ENCODE data around the gene MED8. TPM values are rescaled to one million over a fixed set of nuclear protein-coding genes. Genes with fewer than 3 reads are reported as not detected.

Gene MED8
- total RNA-seq, 1 experiment from 2014 or later: 31.1 TPM

- Mint-ChIP-seq H3K9me3 (ENCODE audit: low read depth, unreplicated experiment) (no peaks in the 10 kb centered on the region), H3K36me3 (ENCODE audit: insufficient read depth, unreplicated experiment) (peaks cover 46% of the 10 kb centered on the region), H3K4me3 (ENCODE audit: low read depth, unreplicated experiment) (no peak overlapping the region), H3K4me1 (ENCODE audit: low read depth, unreplicated experiment) (no peaks in the 10 kb centered on the region), H3K27ac (ENCODE audit: unreplicated experiment) (no peak overlapping the region), H3K27me3 (ENCODE audit: unreplicated experiment) (no peaks in the 10 kb centered on the region)
- intact Hi-C loops (cut with micrococcal nuclease; ENCODE audit: unreplicated experiment): no loop called here
- CTCF ChIA-PET: no interaction called here
- TF ChIP-seq, protein P1, sequence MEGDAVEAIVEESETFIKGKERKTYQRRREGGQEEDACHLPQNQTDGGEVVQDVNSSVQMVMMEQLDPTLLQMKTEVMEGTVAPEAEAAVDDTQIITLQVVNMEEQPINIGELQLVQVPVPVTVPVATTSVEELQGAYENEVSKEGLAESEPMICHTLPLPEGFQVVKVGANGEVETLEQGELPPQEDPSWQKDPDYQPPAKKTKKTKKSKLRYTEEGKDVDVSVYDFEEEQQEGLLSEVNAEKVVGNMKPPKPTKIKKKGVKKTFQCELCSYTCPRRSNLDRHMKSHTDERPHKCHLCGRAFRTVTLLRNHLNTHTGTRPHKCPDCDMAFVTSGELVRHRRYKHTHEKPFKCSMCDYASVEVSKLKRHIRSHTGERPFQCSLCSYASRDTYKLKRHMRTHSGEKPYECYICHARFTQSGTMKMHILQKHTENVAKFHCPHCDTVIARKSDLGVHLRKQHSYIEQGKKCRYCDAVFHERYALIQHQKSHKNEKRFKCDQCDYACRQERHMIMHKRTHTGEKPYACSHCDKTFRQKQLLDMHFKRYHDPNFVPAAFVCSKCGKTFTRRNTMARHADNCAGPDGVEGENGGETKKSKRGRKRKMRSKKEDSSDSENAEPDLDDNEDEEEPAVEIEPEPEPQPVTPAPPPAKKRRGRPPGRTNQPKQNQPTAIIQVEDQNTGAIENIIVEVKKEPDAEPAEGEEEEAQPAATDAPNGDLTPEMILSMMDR (IDR thresholded peaks at IDR 0.05; ENCODE audit: unreplicated experiment): no peak
- no TSS peak for BruUV-seq (replicated peaks)
- no peak for DNase-seq
These were observed 43.3 kb upstream of the MED8 start for GRCh38 chr1:43432907-43433306.

GRCh38 chr1:43432171-43432860 lies 42.7 kb upstream of the MED8 start:
- intact Hi-C loops (cut with micrococcal nuclease; ENCODE audit: unreplicated experiment): no loop called here

DNA sequence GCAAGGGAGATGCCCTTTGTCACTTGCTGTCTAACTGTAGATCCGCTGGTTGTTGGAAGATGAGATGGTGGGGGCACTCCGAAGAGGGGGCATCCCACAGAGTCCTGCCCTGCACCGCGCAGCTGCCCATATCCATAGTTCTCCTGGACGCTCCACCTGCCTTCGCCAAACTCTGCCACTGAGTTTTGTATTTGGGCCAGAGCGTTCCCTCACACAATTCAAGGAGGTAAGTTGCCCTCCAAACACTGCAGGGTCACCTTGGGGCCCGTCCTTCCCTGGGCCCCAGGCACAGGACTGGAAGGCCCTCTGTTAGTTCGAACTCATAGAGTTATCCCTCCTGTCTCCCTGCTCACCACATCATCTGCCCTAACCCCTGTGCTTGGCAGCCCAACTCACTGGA lies 42.1 kb upstream of the MED8 start:
- intact Hi-C loops (cut with micrococcal nuclease; ENCODE audit: unreplicated experiment): no loop called here
- CTCF ChIA-PET: no interaction called here
- Mint-ChIP-seq H3K4me1 (ENCODE audit: low read depth, unreplicated experiment) (peaks cover 8% of the 10 kb centered on the region), H3K27me3 (ENCODE audit: unreplicated experiment) (no peaks in the 10 kb centered on the region), H3K36me3 (ENCODE audit: insufficient read depth, unreplicated experiment) (peaks cover 50% of the 10 kb centered on the region), H3K9me3 (ENCODE audit: low read depth, unreplicated experiment) (no peaks in the 10 kb centered on the region), H3K27ac (ENCODE audit: unreplicated experiment) (no peak overlapping the region), H3K4me3 (ENCODE audit: low read depth, unreplicated experiment) (no peak overlapping the region)
- no TSS peak for BruUV-seq (replicated peaks)
- DNase-seq: no peak
- TF ChIP-seq, protein P1 (IDR thresholded peaks at IDR 0.05; ENCODE audit: unreplicated experiment): no peak

More at GRCh38 chr1:43432171-43432860, 42.7 kb upstream of the MED8 start:
- CTCF ChIA-PET: no interaction called here
- Mint-ChIP-seq H3K36me3 (ENCODE audit: insufficient read depth, unreplicated experiment) (peaks cover 46% of the 10 kb centered on the region), H3K9me3 (ENCODE audit: low read depth, unreplicated experiment) (no peaks in the 10 kb centered on the region), H3K4me3 (ENCODE audit: low read depth, unreplicated experiment) (no peak overlapping the region), H3K4me1 (ENCODE audit: low read depth, unreplicated experiment) (peaks cover 2% of the 10 kb centered on the region), H3K27me3 (ENCODE audit: unreplicated experiment) (no peaks in the 10 kb centered on the region), H3K27ac (ENCODE audit: unreplicated experiment) (no peak overlapping the region)
- TF ChIP-seq, protein P1 (IDR thresholded peaks at IDR 0.05; ENCODE audit: unreplicated experiment): no peak
- BruUV-seq (replicated peaks): no TSS peak
- DNase-seq: no peak

- no peak overlapping the region for H3K4me3 Mint-ChIP-seq (ENCODE audit: low read depth, unreplicated experiment)
- DNase-seq: no peak
- H3K27me3 Mint-ChIP-seq (ENCODE audit: unreplicated experiment): no peaks in the 10 kb centered on the region
- no TSS peak for BruUV-seq (replicated peaks)
- CTCF ChIA-PET: no interaction called here
- peaks cover 56% of the 10 kb centered on the region for H3K36me3 Mint-ChIP-seq (ENCODE audit: insufficient read depth, unreplicated experiment)
- no peaks in the 10 kb centered on the region for H3K9me3 Mint-ChIP-seq (ENCODE audit: low read depth, unreplicated experiment)
- intact Hi-C loops (cut with micrococcal nuclease; ENCODE audit: unreplicated experiment): no loop called here
- no peak overlapping the region for H3K27ac Mint-ChIP-seq (ENCODE audit: unreplicated experiment)
- TF ChIP-seq, protein P1 (IDR thresholded peaks at IDR 0.05; ENCODE audit: unreplicated experiment): no peak
- peaks cover 8% of the 10 kb centered on the region for H3K4me1 Mint-ChIP-seq (ENCODE audit: low read depth, unreplicated experiment)
These were observed 41.2 kb upstream of the MED8 start for GRCh38 chr1:43430831-43431230.
